ENCODE data around the gene GPBP1. TPM values are rescaled to one million over a fixed set of nuclear protein-coding genes. Genes with fewer than 3 reads are reported as not detected.
"Not testable (repeated sequence)": the region's sequence is repeated elsewhere in the genome, so short reads cannot be mapped to it uniquely, and the experiment has no call there.

The GPBP1 gene
- total RNA-seq, 1 donor from 2014 or later: 142 TPM

- ATAC-seq (ENCODE audit: low read depth) (no peak), DNase-seq (no peak)
- peaks cover 10% of the 10 kb centered on the region for H3K9me3 Mint-ChIP-seq
- ChIA-PET POLR2A (no interaction called here), CTCF (no interaction called here)
- TF ChIP-seq, protein P1, sequence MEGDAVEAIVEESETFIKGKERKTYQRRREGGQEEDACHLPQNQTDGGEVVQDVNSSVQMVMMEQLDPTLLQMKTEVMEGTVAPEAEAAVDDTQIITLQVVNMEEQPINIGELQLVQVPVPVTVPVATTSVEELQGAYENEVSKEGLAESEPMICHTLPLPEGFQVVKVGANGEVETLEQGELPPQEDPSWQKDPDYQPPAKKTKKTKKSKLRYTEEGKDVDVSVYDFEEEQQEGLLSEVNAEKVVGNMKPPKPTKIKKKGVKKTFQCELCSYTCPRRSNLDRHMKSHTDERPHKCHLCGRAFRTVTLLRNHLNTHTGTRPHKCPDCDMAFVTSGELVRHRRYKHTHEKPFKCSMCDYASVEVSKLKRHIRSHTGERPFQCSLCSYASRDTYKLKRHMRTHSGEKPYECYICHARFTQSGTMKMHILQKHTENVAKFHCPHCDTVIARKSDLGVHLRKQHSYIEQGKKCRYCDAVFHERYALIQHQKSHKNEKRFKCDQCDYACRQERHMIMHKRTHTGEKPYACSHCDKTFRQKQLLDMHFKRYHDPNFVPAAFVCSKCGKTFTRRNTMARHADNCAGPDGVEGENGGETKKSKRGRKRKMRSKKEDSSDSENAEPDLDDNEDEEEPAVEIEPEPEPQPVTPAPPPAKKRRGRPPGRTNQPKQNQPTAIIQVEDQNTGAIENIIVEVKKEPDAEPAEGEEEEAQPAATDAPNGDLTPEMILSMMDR (IDR thresholded peaks at IDR 0.05): no peak
- peaks cover 2% of the 10 kb centered on the region for H3K4me1 Mint-ChIP-seq
- no peak overlapping the region for H3K27ac Mint-ChIP-seq
- no peaks in the 10 kb centered on the region for H3K27me3 Mint-ChIP-seq
- H3K4me3 Mint-ChIP-seq: no peak overlapping the region
- intact Hi-C loops (cut with micrococcal nuclease): no loop called here
- peaks cover 3% of the 10 kb centered on the region for H3K36me3 Mint-ChIP-seq (ENCODE audit: low read depth)
Measured at GRCh38 chr5:57280853-57281252, 107.0 kb downstream of the GPBP1 start.

GRCh38 chr5:57285084-57285483 is 111.2 kb downstream of the GPBP1 start:
- POLR2A ChIA-PET; ATAC-seq (ENCODE audit: low read depth); intact Hi-C loops (cut with micrococcal nuclease); CTCF ChIA-PET; H3K27ac Mint-ChIP-seq; H3K36me3 Mint-ChIP-seq (ENCODE audit: low read depth); H3K4me1 Mint-ChIP-seq; DNase-seq; H3K27me3 Mint-ChIP-seq; H3K4me3 Mint-ChIP-seq: not testable (repeated sequence)
- peaks cover 13% of the 10 kb centered on the region for H3K9me3 Mint-ChIP-seq

DNA sequence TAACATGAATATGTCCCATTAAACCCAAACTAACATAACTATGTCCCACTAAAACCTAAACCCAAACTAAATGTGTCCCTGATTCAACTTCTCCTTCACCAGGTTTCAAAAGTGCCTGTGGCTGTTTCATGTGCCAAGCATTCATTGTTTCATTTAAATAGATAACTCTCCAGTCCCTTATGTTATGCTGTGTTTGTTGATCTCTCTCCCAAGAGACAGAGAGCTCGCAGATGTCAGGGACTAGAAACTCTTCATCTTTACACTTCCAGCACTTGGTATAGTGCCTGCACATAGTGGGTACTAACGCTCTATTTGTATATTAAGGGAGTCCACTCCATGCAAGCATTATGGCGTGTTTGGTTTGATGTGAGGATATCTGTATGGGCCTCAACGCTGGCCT is 118.0 kb downstream of the GPBP1 start:
- no peaks in the 10 kb centered on the region for H3K9me3 Mint-ChIP-seq
- H3K4me1 Mint-ChIP-seq: no peaks in the 10 kb centered on the region
- H3K36me3 Mint-ChIP-seq (ENCODE audit: low read depth): no peaks in the 10 kb centered on the region
- ATAC-seq (ENCODE audit: low read depth): no peak
- no peak overlapping the region for H3K4me3 Mint-ChIP-seq
- intact Hi-C loops (cut with micrococcal nuclease): loop anchor here (10.0 kb wide), 1 partner anchor 363 kb away; no protein-coding TSS in a partner anchor
- DNase-seq: no peak
- TF ChIP-seq, protein P1 (IDR thresholded peaks at IDR 0.05): no peak
- CTCF ChIA-PET: no interaction called here
- peaks cover 5% of the 10 kb centered on the region for H3K27me3 Mint-ChIP-seq
- POLR2A ChIA-PET: no interaction called here
- no peak overlapping the region for H3K27ac Mint-ChIP-seq

DNA sequence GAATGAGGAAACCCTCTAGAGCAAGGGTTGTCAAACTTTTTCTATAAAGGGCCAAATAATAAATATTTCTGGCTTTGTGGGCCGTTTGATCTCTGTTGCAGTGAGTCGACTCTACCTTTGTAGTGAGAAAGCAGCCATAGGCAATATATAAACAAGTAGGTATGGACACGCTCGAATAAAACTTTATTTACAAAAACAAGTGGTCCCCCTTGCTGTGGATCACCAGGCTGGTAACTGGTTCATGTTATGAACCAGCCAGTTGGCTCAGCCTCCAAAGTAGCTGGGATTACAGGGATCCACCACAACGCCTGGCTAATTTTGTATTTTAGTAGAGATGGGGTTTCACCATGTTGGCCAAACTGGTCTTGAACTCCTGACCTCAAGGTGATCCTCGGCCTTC is 118.5 kb downstream of the GPBP1 start:
- H3K27me3 Mint-ChIP-seq: peaks cover 5% of the 10 kb centered on the region
- H3K4me1 Mint-ChIP-seq: no peaks in the 10 kb centered on the region
- H3K36me3 Mint-ChIP-seq (ENCODE audit: low read depth): no peaks in the 10 kb centered on the region
- H3K9me3 Mint-ChIP-seq: no peaks in the 10 kb centered on the region
- TF ChIP-seq, protein P1 (IDR thresholded peaks at IDR 0.05): no peak
- DNase-seq (no peak), ATAC-seq (ENCODE audit: low read depth) (no peak)
- POLR2A ChIA-PET: no interaction called here
- CTCF ChIA-PET: no interaction called here
- no peak overlapping the region for H3K4me3 Mint-ChIP-seq
- H3K27ac Mint-ChIP-seq: no peak overlapping the region
- intact Hi-C loops (cut with micrococcal nuclease): loop anchor here (10.0 kb wide), 1 partner anchor 362 kb away; no protein-coding TSS in a partner anchor

GRCh38 chr5:57298295-57298984 is 124.6 kb downstream of the GPBP1 start:
- POLR2A ChIA-PET: interaction anchor here (1.5 kb wide), 1 partner anchor 1162 kb away, joined by 4 read pairs; no protein-coding TSS in a partner anchor
- peak overlapping the region; percentile 75 for H3K4me3 Mint-ChIP-seq
- H3K27me3 Mint-ChIP-seq: peaks cover 2% of the 10 kb centered on the region
- no peak overlapping the region for H3K27ac Mint-ChIP-seq
- no peaks in the 10 kb centered on the region for H3K36me3 Mint-ChIP-seq (ENCODE audit: low read depth)
- CTCF ChIA-PET: interaction anchor here (0.6 to 4.7 kb wide), 16 partner anchors 9 to 1552 kb away, joined by 3 to 81 read pairs (median 4); partner anchors contain the start of gene PLK2
- DNase-seq (peak; percentile 35), ATAC-seq (ENCODE audit: low read depth) (peak; percentile 90)
- no peaks in the 10 kb centered on the region for H3K9me3 Mint-ChIP-seq
- H3K4me1 Mint-ChIP-seq: peaks cover 16% of the 10 kb centered on the region
- TF ChIP-seq, protein P1 (IDR thresholded peaks at IDR 0.05): peak; percentile 48
- intact Hi-C loops (cut with micrococcal nuclease): loop anchor here (1.0 to 10.0 kb wide), 6 partner anchors 356 to 1552 kb away; partner anchors contain the start of gene PLK2
